DMS 273 treated with DMSO at 0.1 percent for 48 hours (cell line): ENCODE measurements around the gene CCDC102A.

ENCODE experiments used
- DNase-seq: peaks from one replicate; lab custom pipeline; 2025; lab: John Stamatoyannopoulos, UW

The CCDC102A gene

DNA sequence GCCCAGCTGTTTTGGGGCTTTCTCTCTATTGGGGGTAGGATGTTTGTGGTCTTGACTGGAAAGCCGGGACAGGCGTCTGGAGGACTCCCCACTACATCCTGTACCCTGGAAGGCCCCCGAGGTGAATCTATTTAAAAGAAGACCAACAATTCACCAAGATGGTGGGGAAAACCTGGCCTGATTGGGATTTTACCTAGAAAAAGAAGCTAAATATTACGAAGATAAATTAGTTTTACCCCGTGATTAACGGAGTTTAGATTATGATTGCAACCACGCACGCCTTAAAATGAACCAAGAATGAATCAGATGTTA is 779 bp upstream of the CCDC102A start:
- DNase-seq: no peak

GRCh38 chr16:57535680-57536305 is 578 bp downstream of the CCDC102A start:
- peak; percentile 74 for DNase-seq

- no peak for DNase-seq
Observed at GRCh38 chr16:57534881-57535658, 1.3 kb downstream of the CCDC102A start.

- no peak for DNase-seq
Observed at GRCh38 chr16:57534337-57534880, 2.0 kb downstream of the CCDC102A start.

GRCh38 chr16:57533431-57534336 is 2.7 kb downstream of the CCDC102A start:
- DNase-seq: no peak

DNA sequence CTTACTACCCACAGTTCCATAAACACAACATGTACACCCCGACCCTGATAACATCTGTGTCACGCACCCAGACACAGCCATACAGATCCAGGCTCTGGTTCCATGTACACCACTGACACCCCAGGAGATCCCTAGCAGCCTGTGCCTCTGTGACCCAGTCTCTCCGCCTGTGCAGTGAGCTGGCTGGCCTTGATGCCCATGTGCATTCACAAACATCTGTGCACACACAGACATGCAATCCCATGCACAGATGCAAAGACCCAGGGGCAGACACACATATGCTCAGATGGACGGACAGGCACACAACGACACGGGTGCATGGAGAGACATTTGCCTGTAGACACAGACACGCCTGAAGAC is 4.1 kb downstream of the CCDC102A start:
- no peak for DNase-seq

GRCh38 chr16:57531635-57532265 is 4.6 kb downstream of the CCDC102A start:
- DNase-seq: no peak

DNA sequence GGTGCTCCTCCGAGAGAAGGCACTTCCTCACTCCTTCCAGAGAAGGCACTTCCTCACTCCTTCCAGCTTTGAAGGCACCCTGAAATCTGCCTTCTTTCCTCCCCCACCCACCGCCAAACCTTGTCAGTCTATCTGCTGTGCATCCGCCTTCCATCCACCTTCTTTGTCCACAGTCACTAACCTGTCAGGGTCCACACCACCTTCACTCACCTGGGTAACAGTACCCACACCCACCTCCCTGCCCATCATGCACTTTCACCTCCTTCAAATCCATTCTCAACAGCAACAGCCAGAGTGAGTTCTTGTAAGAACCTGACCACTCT is 5.2 kb downstream of the CCDC102A start:
- DNase-seq: no peak

DNA sequence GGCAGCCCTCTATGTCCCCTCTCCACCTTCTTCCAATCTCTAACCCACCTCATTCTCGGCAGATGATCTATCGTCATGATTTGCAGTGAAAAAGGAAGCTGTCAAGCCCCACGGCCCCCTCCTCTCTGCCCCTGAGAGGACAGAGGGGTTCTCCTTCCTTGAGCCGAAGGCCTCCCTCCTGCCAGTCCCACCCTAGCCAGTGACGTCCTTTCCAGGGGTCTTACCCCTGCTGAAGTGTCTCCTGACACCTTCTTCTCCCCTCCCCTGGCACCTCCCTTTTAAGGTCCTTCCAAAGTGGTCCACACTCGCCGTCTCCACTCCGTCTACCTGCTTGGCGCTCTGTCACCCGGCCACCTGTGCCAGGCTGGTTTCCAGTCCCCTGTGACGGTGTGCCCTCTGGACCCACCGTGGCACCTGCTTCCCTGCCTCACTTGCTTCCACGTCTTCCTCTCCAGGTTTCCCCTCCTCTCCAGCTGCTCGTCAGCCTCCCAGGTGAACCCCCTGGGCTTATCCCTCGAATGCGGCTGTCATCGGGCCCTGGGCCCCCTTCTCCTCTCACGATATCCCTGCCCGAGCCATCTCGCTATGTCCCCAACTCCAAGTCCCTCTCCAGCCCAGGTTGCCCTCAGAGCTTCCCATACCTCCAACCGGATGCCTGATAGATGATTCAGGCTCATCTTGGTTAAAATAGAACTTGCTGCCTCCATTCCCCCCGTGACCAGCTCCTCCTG is 5.7 kb downstream of the CCDC102A start:
- no peak for DNase-seq

DNA sequence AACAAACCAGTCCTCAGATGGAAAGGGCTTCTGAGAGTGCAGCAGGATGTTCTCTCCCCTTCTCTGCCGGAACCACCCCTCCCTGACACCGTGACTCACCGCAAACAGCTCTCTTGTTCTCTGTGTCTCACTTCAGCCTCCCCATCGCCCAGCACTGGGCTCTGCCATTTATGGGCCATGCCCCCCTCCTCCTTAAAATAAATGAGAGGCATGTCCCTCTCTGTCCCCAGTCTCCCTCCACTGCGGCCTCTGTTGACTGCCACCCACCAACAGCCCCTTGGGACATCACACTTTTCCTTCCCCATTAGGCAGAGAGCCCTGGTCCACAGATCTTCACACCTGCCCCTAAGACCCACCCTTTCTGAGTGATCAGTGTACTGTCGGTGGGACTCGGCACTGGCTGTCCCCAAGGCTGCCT is 6.3 kb downstream of the CCDC102A start:
- no peak for DNase-seq

DNA sequence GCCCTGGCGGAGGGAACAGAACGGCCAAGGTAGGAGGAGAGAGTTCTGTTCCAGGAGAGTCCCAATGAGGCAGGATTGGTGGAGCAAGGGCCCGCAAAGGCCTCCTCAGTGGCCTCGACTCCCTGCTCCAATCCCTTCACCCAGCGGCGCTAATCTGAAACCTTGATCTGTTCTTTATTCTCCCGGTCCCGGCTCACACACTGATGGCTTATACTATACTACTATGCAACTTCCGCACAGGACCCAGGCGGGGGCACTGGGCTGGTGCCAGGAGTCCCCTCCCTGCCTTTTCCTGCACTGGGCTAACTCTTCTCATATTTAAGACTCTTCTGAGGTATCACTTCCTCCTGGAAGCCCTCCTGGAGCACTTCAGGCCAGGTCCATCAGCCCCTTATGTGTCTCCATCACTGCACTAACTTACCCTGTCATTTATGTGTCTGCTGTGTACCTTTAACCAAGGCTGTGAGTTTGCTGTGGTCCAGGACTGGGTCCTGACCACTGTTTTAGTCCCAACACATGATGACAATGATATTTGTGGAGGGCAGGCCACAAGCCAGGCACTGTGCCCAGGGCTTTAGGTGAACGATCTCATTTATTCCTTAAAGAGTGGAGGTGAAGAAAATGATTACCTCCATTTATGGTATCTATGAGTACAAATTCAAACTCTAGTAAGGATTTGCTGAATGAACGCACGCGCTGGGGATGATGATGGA is 6.8 kb downstream of the CCDC102A start:
- no peak for DNase-seq

DNA sequence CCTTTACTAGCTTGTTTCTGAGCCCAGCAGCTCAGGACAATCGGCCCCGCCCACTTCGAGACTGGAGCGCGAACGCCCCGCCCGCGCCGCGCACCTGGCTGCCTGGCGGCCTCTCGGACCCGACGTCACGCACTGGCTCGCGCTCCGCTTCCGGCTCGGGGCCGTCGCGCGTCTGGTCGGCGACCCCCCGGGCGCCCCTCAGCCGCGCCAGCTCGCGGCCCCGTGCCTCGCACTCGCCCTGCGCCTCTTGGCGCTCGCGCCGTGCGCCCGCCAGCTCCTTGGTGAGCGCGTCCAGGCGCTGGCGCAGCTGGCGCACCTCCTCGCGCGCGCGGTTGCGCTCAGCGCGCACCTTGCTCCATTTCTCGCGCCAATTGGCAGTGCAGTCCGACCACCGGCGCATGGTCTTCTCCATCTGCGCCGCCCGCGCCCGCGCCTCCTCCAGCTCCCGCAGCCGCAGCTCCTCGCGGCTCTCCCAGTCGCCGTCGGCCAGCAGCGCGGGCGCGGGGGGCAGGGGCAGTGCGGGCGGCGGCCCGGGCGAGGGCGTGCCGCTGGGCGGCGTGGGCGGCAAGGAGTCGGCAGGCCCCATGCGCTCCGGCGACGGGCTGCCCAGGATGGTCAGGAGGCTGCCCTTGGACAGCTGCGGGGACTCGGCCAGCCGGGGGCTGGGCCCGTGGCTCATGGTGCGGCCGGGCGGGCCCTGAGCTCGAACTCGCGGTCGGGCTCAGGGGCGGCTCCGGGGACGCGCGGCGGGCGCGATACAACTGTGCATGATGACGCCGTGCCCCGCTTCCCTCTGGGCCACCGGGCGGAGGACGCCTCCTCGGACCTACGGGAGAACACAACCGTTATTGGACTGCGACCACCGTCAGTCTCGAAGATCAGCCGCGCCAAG is 7.6 kb downstream of the CCDC102A start:
- DNase-seq: no peak

- DNase-seq: no peak
Observed at GRCh38 chr16:57527610-57528360, 8.6 kb downstream of the CCDC102A start.

GRCh38 chr16:57527027-57527426 is 9.3 kb downstream of the CCDC102A start:
- no peak for DNase-seq

GRCh38 chr16:57526498-57526897 is 9.9 kb downstream of the CCDC102A start:
- no peak for DNase-seq

GRCh38 chr16:57525761-57526160 is 10.6 kb downstream of the CCDC102A start:
- no peak for DNase-seq

GRCh38 chr16:57522960-57523359 is 13.4 kb downstream of the CCDC102A start:
- no peak for DNase-seq

GRCh38 chr16:57519796-57520360 is 16.5 kb downstream of the CCDC102A start:
- DNase-seq: no peak

- DNase-seq: no peak
Observed at GRCh38 chr16:57518922-57519321, 17.4 kb downstream of the CCDC102A start.
